GM18499 (cell line): Measurements from ENCODE around the gene CD58.
"Not testable (repeated sequence)": the region's sequence is repeated elsewhere in the genome, so short reads cannot be mapped to it uniquely, and the experiment has no call there.

Source experiments
- ATAC-seq: cut with Tn5 transposase; IDR thresholded peaks from one replicate; pipeline ENCODE4 v1.9.1; 2021; ENCODE audit warnings: moderate number of reproducible peaks; ENCODE audit not compliant: insufficient read depth, unreplicated experiment

CD58 gene

GRCh38 chr1:116570358-116571214, at the start of gene CD58:
Gene CD58 (minus strand): TSS chr1:116571026. CDS start chr1:116570972, 54 bp downstream.
- ATAC-seq, result peak; percentile 29

- not testable (repeated sequence) for ATAC-seq
These were observed 49.6 kb upstream of the CD58 start for GRCh38 chr1:116620392-116620791.

GRCh38 chr1:116619106-116619505, 48.3 kb upstream of the CD58 start:
- not testable (repeated sequence) for ATAC-seq

DNA sequence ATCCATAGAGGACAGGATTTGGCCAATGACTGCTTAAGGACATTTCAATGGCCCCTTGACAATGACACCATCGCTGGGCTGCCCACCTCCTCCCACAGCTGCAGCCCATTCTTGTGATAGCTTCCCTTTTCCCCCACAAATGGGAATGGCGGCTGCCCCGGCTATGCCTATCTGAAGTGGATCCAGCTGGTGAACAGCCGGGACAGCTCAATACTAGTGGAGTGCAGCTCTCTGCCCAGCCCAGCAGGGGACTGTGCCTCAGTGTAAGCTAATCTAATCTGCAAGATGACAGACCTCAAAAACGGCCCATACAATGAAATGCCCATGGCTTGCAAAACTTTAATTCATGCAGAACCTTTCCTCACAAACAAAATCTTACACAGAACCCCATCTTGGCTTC, 47.0 kb upstream of the CD58 start:
- ATAC-seq, result not testable (repeated sequence)

- not testable (repeated sequence) for ATAC-seq
These were observed 43.0 kb upstream of the CD58 start for GRCh38 chr1:116613825-116614224.

DNA sequence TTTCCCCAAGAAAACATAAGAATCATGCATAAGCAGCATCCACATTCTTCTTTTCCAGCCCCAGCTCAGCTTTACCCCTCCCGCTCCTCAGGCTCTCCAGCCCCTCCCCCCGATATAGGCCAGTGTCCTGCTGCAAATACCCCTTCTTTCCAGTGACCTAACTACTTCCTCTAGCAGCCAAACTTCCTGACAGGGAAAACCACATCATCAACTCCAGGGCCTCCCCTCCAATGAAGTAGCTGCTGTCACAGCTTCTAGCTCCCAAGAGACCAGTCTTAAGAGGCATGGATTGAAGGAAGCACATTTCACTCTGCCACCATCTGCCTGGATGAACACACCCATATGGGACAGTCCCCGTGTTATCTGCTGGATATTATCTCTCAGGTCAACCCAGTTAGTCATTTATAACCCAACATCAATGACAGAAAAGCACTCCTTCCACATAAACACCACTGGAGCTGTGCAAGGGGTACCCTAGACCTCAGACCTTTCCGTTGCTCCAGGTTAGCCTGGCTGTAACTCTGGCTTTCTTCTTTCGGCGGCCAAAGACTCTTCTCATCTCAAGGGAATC, 39.1 kb upstream of the CD58 start:
- ATAC-seq, result not testable (repeated sequence)

DNA sequence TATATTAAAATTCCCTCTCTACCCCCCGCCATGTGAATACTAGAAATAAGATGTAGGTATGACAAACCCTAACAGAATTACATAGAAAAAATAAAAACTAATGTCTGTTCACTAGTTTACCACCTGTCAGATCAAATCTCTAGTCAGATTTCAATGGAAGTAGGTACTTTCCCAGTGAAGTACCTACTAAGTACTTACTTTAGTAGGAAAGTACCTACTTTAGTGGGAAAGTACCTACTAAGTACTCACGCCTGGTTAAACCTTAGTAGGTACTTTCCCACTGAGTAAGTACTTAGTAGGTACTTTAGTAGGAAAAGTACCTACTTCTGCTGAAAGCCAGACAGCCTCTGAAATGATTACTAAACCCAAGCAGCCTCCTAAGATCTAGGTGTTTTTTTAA, 38.0 kb upstream of the CD58 start:
- ATAC-seq, result not testable (repeated sequence)

GRCh38 chr1:116608151-116608550, 37.3 kb upstream of the CD58 start:
- ATAC-seq, result not testable (repeated sequence)

GRCh38 chr1:116607463-116607862, 36.6 kb upstream of the CD58 start:
- ATAC-seq, result not testable (repeated sequence)

DNA sequence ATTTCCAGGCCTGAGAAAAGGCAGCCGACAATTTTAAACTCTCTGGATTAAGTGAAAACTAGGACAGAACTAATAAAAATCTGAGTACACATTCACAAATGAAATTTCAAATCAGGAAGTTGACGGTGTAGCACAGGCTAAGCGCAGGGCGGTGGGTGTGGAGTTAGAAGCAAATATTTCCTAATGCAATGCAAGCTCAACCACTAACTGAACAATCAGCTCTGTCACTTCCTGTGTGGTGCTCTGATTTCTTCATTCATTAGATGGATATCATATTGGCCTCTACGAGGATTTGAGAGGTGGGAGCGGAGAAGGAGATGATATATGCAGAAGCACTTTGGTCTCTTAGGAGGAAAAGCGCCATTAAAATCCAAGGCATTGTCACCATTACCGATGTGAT, 35.2 kb upstream of the CD58 start:
- ATAC-seq, result not testable (repeated sequence)

DNA sequence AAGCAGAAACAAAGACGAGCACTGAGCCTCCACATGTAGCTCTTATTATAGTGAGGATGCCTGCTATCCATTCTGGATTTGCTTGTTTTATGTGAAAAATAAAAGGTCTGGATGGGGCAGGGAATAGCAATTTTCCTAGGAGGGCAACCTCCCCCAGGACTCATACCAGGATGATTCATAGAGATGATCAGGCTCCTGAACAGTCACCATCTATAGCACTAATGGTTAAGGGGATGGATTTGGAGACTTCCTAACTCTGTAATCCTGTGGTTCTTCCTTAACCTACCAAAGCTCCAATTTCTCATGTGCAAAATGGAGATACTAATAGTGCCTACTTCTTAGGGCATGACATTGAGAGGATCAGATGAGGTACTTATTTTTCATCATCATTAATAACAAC, 34.5 kb upstream of the CD58 start:
- ATAC-seq, result no peak

- not testable (repeated sequence) for ATAC-seq
These were observed 33.6 kb upstream of the CD58 start for GRCh38 chr1:116604408-116604807.

DNA sequence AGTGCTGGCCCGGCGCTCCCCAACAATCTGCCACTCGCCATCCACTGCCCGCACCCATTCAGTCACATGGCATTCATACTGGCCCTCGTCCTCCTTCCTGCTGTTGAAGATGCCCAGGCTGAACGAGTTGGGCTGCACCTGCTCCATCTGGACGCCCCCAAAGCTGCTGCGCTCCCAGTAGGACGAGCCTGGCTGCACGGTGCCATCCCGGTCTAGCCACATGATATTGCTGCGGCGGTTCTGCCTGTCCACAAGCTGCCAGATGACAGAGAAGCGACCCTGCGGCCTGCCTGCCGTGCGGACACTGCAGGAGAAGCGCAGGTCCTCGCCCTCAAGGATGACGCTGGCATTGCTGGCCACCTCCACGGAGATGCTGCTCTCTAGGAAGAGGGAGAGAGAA, 32.8 kb upstream of the CD58 start:
- not testable (repeated sequence) for ATAC-seq

- not testable (repeated sequence) for ATAC-seq
These were observed 28.5 kb upstream of the CD58 start for GRCh38 chr1:116599369-116599768.

DNA sequence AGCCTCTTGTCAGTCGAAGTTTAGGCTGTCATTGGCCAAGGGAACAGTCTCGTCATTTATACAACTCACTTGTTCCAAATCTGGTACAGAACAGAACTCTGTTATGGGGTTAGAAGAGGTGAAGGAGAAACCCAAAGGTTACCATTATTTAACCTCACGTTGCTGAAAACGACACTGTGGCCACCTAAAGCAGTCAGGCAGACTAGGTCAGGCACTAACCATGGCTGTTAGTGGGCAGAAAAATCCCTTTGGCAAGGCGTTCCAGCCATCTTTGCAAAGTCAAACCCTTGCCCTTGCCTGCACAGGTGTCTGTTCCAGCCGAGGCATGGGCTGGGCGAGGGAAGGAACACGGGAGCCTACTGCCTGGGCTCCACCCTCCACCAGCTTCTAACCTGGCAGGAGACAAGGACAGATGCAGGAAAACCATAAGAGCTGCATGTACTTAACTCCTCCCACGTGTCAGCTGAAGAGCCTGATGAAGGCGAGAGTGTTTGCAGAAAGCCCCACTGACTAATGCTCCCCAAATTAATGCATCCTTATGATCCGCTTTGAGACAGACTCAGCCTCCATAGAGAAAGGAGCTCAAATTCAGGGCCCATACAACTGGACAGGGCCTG, 27.7 kb upstream of the CD58 start:
- ATAC-seq, result not testable (repeated sequence)

GRCh38 chr1:116597388-116597787, 26.6 kb upstream of the CD58 start:
- peak; percentile 62 for ATAC-seq

GRCh38 chr1:116596742-116597307, 26.0 kb upstream of the CD58 start:
- not testable (repeated sequence) for ATAC-seq

DNA sequence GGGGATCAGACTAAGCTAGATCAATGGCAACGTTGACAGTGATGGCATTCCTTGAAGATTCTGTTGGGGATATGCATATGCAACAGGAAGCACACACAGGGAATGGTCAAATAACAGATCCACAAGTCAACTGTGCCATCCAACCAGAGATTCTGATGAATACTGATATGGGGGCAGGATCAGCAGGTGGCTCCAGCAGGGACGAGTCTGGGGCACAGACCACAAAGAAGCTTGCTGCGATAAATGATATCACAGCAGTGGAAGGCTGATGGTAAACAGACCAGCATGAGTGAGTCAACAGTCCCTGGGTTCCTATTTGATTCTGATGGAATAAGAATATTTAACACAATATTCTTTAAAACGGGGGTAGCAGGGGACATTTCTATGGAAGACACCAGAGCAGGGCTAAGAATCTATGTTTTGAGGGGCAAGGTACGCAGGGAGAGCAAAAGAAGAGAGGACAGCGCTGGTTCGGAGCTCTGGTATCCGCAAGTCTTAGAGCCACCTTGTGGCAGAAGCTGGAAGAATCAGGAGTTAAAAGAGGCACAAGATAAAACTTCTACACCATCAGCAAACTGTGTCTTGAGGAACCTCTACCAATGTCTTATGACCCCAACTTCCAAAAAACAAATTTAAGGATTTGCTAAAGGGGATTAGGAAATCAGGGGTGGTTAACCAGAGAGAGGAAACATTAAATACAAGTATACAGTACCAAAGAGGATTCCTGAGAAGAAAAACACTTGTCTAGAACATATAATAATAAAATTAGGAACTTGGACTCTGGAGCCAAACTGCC, 25.3 kb upstream of the CD58 start:
- not testable (repeated sequence) for ATAC-seq

GRCh38 chr1:116595065-116595840, 24.4 kb upstream of the CD58 start:
- not testable (repeated sequence) for ATAC-seq
